Stimulated activated CD8-positive, alpha-beta memory T cell treated with anti-CD3 and anti-CD28 coated beads, Interleukin-4, amount 100 ng/mL, for 48 hours (primary cell): ENCODE measurements around the gene CEBPE.

ENCODE experiments used
- DNase-seq: peaks from one replicate; pipeline ENCODE4 v3.0.0-alpha.2; 2020

The CEBPE gene

DNA sequence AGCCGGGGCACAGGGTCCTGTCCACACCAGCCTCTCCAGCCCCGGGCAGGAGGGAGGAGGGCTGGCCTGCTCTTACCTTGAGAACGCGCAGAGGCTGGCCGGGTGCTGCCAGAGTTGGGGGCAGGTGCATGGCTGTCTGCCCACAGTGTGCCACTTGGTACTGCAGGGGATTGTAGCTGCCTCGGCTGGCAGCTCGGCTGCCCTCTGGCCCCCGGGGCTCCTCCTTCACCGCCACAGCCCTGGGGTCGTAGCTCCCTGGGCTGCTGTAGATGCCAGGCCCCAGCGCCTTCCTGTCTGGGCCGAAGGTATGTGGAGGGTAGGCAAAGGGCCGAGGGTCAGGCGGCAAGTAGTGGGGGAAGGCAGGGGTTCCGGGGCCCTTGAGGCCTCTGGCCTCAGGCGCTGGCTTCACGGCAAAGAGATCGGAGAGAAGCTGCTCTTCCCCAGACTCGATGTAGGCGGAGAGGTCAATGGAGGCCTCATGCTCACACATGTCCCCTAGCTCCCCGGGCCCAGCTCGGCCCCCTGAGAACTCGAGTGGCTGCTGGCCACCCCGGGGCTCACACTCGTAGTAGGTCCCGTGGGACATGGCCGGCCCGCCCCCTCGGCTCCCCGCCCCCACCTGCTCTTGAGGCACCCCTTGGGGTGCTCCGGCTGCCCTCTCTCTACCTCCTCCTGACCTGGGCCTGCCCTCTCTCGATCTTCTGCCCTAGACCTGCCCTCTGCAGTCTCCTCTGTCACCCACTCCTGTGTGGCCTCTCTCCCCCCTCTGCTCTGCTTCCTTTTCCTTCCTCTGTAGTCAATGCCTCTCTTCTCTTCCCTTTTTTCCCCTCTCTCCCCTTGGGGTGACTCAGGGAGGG, at the start of gene CEBPE:
CEBPE (minus strand) TSS at position 750 of the 857 bp plus-strand sequence; CDS start at position 586, 164 bp downstream.
- no peak for DNase-seq

DNA sequence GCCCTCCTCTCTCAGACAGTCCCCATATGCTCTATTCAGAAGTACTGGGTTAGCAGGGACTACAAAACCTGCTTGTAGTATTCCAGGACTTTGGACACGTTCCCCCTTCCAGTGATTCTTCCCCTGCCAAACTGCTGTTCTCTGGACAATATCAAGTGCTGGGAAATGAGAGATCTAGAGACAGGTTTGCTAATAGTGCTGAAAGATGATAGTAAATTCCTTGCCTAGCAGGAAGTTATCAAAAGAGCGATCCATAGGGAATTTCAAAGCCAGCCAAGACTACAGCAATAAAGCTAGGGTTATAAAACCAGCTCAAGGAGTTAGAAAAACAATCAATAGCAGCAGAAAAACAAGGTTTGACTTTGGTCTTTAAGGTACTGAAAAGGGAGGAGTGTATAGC, 49.2 kb upstream of the CEBPE start:
- DNase-seq: no peak

DNA sequence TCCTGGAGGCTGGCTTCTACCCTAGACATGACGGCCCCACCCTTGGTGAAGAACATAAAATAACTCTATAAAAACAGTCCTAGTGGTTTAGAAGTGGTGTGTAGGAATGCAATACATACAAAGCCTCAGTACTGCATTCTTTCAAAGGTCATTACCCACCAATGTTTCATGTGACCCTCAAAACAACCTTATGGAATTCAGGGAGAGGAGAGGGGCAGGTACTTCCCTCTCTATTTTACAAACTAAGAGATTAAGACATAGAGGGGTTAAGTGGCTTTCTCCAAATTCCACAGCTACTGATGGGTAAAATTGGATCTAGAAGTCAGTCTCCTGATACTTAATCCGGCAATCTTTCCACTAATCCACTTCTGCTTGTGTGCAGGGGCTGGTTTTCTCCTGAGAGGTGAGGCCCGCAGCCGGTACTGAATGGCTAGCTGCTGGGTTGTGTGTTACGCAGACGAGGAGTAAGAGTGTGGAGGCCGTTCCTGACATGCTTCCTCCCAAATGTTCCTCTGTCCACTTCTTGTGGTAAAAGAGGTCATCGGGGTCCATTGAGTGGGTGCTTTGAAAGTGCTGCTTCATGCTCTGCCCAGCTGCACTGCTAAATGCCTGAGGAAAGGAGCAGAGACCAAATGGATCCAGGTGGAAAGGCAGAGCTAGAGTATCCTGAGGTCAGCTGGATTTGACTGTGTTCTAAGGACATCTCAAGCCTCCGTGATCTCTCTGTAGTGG, 48.2 kb upstream of the CEBPE start:
- no peak for DNase-seq

DNA sequence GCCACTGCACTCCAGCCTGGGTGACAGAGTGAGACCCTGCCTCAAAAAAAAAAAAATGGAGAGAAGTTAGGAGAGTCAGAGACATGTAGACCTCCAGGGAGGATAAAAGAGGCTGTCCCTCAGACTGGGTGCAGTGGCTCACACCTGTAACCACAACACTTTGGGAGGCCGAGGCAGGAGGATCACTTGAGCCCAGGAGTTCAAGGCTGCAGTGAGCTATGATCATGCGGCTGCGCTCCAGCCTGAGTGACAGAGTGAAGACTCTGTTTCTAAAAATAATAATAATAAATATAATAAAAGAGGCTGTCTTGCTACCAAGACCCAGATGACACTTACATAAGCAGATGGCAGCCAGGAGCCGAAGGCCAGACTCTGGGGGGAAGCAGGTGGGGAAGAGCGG, 45.9 kb upstream of the CEBPE start:
- DNase-seq: no peak

DNA sequence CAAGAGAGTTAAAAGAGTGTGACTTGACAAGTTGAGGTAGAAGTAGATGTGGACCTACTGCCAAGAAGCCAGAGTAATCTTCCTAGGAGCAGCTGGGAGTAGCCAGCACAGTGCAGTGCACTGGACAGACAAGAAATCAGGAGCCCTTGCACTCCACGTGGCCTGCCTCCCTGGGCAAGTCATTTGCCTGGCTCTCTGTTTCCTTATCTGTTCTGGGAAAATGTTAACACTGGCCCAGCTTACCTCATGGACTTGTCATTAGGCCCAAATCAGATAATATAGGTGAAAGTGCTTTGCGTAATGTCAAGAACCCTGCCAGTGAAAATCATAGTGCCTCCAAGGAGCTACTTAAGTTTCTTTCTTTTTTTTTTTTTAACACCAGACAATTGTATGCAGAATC, 45.2 kb upstream of the CEBPE start:
- no peak for DNase-seq

DNA sequence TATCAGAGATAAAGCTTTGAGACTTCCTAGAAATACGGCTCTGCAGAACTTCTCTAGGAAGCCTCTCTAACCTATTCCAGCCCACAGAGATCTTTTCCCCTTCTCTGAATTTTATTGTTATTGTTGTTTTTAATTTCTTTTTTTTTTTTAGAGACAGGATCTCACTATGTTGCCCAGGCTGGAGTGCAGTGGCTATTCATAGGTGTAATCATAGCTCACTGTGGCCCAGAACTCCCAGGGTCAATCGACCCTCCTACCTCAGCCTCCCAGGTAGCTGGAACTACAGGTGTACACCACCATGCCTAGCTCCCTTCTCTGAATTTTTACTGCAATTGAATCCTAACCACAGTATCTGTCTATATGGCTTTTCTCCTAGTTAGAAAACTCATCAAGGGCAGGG, 44.8 kb upstream of the CEBPE start:
- DNase-seq: no peak

DNA sequence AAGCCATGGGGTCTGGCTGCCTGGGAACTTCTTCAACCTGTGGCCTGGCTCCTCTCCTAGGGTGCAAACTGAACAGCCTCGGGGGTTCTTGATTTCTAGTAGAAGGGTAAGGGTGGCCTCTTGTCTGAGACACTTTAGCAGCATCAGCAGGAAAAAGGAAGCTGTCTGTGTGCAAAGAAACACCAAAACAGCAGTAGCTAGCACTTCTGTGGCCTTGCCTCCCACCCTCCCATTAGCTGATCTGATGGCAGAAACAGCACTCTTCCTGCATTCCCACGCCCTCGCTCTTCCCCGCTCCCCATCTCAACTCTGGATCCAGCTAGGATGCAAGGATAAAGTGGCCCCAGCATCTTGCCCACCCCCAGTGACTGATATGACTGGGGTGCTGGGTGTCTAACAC, 43.7 kb upstream of the CEBPE start:
- DNase-seq: no peak

DNA sequence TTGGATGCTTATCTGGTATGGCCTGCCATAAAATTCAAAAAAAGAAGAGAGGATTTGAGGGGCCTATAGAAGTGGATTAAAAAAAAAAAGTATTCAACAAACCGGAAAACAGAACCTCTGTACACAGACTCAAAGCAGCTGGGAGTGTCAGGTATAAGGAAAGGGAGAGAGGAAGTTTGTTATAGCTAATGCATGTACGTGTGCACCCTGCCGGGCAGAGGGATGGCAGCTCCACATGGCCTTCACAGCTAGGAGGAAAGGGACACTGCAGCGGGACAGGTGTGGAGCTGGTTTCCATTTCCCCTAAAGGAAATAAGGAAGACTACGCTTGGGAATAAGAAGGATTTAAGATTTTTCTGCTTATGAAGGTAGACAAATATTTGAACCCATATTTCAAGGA, 43.0 kb upstream of the CEBPE start:
- no peak for DNase-seq

DNA sequence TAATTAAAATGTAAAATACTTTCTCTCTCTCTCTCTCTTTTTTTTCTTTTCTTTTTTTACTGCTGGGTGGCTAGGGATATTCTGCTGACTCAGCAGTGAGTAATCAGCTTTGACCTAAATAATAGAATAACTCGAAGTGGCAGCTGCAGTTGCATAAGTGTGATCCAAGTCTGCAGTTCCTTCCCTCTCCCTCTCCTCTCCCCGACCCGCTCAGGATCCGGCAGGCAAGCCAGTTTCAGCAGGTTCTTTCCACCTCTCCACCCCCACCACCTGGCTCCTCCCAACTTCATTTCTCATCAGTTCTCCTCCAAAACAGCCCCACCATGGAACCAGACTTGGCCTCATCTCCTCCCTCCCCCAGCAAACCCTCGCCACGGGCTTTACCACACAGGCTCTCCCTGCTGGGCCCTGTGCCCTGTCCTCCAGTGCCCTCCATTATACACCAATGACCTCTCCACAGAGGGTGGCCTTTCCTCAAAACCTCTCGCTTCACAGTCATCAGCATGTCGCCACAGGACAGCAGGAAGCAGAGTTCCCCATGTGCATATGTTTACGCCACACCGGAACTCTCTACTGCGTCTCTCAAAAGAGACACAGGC, 42.0 kb upstream of the CEBPE start:
- no peak for DNase-seq

DNA sequence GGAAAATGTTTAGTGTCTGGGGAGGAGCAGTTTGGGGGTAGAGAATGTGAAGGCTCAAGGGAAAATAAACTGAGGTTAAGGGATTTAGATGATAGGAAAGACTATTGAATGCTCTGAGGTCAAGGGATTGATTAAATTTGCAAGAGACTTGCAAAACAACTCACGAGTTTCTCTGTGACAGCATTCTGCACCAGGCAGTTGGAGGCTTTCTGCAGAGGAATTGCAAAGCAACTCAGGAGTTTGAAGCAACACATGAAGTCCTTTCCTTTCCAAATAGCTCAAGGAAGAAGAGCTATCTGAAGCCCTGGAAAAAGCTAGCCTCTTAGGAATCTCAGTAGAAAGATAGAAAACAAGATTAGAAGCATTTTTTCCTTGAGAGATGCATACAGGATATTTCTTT, 40.5 kb upstream of the CEBPE start:
- no peak for DNase-seq

DNA sequence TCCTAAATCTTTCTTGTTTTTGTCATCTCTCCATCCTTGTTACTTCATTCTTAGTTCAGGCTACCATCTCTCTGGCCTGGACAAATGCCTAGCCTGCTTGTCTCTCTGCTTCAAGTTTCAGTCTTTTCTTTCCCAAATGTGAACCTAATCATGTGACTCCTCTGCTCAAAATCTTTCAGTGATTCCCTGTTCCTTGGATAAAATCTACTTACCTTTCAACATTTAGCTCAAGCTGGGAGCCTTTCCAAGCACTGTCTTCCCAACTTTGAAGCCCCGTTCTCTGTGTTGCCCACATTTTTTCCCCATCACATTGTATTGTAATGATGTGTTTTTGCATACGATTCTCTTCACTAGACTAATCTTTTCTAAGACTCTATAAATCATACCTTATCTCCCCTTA, 39.7 kb upstream of the CEBPE start:
- DNase-seq: no peak

DNA sequence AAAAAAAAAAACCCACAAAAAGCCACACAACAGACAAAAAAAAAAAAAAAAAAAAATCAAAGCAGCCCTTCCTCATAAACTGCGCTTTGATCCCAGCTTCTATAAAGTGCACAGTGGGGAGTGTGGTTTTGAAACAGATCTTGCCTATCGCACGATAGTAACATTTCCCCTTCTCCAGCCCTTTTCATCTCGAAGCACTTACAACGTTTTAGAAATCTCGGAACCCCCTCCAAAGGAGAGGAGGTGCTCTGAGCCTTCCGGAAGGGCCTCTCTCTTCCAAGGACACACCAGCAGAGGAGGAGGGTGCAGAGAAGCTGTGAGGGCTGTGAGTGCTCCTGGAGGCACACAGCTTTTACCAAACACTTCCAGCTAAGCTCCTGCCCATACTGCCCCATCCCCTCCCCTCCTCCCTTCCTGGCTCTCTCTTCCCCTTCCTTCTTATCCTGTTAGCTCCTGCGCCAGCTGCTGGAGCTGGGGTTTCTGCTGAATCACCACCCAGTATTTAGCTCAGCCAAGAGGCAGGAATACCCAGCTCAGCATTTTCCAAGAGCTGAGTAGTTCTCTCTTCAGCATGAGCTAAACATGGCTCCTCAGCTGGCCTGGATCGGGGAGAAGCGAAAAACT, 36.0 kb upstream of the CEBPE start:
- DNase-seq: no peak

DNA sequence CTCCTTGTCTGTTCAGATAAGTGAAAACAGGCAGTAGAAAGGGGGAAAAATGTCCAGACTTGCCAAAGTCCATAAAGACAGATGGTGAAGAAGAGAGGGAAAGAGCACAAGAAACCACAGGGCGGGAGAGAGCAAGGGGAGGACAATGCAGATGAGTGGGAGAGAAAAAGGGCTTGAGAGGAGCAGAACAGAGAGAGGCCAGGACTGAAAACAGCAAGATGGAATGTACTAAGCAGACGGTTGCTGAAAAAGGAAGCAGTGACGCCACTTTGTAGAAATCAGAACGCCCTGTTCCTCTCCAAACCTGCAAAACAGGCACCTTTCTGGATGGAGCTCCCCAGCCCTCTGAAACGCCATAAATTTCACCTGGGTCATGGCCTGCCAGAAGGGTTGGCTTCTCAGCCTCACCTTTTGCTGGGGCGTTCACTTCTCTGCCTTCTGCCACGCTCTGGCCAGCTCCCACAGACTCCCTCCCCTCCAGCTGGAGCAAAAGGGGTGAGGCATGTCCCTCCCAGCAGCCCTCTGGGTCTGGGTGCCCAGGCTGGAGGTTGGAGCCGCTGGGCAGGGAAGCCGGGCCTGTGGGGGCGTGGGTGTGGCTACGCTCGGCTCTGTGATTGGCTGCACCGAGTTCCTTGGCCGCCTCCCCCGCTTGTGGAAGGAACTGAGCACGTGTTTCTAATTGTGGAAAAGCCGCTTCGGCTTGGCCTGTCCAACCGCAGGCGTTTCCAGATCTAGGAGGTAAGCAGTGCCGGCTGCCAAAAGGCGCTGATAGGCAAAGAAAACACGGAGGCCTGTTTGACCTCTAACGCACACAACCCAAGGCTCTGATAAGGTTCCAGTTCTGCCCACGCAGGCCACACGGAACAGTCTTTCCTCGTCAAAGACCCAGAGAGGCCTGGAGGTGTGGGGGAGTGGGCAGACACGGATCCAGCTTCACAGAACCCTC, 35.1 kb upstream of the CEBPE start:
- DNase-seq: no peak

DNA sequence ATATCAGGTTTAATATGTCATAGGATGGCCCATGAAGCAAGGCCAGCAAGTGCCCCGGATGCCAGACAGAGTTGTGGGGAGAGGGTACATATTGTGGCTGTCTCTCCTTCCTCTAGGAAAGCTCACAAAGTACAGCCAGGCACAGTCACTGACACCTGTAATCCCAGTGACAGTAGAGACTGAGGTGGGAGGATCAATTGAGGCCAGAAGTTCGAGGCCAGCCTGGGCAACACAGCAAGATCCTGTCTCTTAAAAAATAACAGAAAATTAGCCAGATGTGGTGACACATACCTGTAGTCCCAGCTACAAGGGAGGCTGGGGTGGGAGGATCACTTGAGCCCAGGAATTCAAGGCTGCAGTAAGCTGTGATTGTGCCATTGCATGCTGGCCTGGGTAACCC, 32.3 kb upstream of the CEBPE start:
- DNase-seq: no peak

DNA sequence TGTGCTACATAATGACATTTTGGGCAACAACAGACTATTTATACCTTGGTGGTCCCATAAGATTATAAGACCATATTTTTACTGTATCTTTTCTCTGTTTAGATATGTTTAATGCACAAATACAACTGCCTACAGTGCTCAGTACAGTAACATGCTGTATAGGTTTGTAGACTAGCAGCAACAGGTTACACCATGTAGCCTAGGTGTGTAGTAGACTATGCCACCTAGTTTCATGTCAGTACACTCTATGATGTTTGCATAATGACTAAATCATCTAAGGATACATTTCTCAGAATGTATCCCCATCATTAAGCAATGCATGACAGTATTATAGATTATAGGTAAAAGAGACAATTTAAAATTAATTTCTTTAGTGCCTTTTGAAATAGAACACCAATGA, 30.7 kb upstream of the CEBPE start:
- no peak for DNase-seq

DNA sequence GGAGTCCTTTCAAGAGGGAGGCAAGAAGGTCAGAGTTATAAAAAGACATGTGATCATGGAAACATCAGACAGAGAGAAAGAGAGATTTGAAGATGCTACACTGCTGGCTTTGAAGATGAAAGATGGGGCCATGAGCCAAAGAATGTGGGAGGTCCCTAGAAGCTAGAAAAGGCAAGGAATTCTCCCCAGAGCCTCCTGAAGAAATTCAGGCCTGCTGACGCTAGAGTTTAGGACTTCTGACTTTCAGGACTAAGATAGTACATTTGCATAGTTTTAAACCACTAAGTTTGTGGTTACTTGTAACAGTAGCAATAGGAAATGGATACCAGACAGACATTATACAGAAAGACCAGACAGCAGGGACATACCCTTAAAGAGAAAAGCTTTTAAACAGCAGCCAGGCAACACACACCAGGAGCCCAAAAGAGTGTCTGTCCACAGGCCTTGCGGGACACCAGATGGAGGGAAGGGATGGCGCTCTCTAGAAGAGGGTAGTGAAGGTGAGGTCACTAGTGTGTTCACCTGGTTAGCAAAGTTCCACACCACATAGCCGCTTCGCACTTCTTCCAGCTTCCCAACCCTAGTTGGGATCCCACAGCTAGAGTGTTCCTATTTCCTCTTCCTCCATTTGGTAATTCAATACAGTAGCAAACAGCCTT, 29.7 kb upstream of the CEBPE start:
- DNase-seq: no peak

DNA sequence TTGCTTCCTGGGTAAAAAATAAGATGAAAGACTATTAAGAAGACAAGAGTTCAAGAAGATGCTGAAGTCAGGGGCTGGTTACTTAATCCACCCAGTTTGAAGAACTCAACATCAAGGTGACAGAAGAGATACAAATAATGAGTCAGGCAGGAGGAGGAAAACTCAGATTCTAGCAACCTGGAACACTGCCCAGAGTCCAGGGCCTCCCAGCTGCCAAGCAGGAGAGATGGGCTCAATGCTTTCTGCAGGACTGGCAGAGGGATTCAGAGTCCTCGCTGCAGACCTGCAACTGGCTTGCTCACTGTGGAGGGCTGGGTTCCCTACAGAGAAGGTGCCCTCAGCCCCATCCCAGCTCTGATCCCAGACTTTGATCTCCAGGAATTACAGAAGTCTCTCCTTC, 28.6 kb upstream of the CEBPE start:
- no peak for DNase-seq

DNA sequence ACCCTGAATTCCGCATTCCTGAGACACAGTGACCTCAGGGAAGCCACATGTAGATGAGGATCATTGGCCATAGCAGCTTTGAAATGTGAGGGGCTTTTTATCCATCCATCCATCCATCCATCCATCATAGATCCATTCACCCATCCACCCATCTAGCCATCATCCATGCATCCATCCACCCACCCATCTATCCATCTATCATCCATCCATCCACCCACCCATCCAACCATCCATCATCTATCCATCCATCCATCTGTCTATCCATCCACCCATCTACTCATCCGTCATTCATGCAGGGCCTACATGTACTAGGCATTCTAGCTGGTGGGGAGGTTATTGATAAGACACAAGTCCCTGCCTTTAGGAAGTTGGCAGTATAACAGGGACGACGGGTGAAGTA, 27.9 kb upstream of the CEBPE start:
- no peak for DNase-seq

DNA sequence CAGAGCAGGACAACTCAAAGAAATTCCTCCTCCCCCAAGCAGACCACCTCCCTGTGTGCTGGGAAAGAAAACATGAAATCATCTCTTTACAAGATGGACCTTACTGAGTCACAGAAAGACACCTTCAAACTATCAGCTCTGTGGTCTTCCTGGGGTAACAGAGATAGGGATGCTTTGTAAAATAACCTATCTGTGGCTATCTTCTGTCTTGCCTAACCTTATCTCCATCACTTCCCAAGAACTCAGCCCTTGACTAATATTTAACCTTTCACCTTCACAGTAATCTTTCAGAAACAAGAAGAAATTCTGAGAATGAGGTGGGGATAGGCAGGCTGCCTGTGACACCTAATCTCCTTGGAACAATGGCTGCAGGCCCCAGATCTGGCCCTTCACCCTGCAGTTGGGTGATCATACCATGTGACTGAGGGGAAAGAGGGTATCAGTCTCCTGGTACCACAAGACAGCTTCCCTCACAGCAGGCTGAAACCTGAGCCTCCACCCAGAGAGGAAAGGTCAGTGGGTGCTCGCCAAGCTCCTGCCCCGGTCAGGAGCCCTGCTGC, 27.4 kb upstream of the CEBPE start:
- no peak for DNase-seq

DNA sequence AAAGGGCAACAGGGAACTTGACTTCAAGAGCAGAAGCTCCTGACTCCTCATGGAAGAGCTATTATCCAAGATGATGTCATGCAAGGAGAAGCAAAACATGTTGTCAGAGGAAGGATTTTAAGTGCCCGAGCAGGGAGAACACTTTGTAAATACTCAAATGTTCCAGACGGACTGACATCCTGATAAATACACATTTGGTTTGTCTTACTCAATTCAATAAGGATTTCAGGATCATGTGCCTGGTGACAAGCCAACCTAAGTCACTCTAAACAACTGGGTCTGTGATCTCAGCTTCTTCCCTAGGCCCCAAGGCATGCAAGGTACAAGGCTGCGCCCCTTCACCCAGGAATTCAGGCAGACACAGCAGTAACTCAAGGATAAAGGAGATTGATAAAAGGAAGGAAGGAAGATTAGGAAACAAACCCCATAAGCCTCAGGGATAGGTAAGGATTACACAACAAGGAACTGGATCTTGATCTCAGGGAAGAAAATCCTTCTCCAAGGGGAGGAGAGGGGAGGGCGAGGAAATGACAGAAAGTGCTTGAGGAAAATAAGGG, 26.8 kb upstream of the CEBPE start:
- DNase-seq: no peak

DNA sequence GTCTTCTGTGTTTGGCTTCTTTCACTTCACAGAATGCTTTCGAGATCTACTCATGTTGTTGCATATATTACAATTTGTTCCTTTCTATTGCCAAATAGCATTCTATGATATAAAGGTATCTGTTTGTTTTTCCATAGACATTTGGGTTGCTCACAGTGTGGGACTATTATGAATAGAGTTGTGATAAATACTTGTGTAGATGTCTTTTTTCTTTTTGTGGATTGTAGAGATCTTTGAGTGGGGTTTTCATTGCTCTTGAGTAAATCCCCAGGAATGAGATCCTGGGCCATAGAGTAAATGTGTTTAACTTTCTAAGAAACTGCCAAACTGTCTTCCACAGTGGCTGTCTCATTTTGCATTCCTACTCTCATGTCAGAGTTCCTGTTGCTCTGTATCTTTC, 24.9 kb upstream of the CEBPE start:
- DNase-seq: no peak
